HG02798 (cell line): Measurements from ENCODE around the gene STT3B.

Experiments
- ATAC-seq: cut with Tn5 transposase; IDR thresholded peaks from one replicate; pipeline ENCODE4 v1.9.1; 2021; ENCODE audit warnings: mild to moderate bottlenecking; ENCODE audit not compliant: unreplicated experiment, poor library complexity

STT3B gene

GRCh38 chr3:31634476-31634875 is 101.8 kb downstream of the STT3B start:
- ATAC-seq, result no peak

- no peak for ATAC-seq
Measured at GRCh38 chr3:31635545-31635944, 102.8 kb downstream of the STT3B start.

GRCh38 chr3:31636049-31636448 is 103.3 kb downstream of the STT3B start:
- ATAC-seq, result no peak

GRCh38 chr3:31636694-31637442 is 104.1 kb downstream of the STT3B start:
- no peak for ATAC-seq

- no peak for ATAC-seq
Measured at GRCh38 chr3:31639828-31640227, 107.1 kb downstream of the STT3B start.

GRCh38 chr3:31645256-31645655 is 112.5 kb downstream of the STT3B start:
- ATAC-seq, result no peak

GRCh38 chr3:31648286-31648968 is 115.7 kb downstream of the STT3B start:
- no peak for ATAC-seq

- ATAC-seq, result no peak
Measured at GRCh38 chr3:31652296-31652695, 119.6 kb downstream of the STT3B start.

GRCh38 chr3:31653464-31653863 is 120.7 kb downstream of the STT3B start:
- no peak for ATAC-seq

- no peak for ATAC-seq
Measured at GRCh38 chr3:31654998-31655397, 122.3 kb downstream of the STT3B start.

- ATAC-seq, result no peak
Measured at GRCh38 chr3:31659246-31659645, 126.5 kb downstream of the STT3B start.

- no peak for ATAC-seq
Measured at GRCh38 chr3:31661286-31661685, 128.6 kb downstream of the STT3B start.

- ATAC-seq, result no peak
Measured at GRCh38 chr3:31661993-31662670, 129.4 kb downstream of the STT3B start.

- no peak for ATAC-seq
Measured at GRCh38 chr3:31664031-31664430, 131.3 kb downstream of the STT3B start.

GRCh38 chr3:31667582-31667981 is 134.9 kb downstream of the STT3B start:
- ATAC-seq, result no peak

GRCh38 chr3:31668242-31668641 is 135.5 kb downstream of the STT3B start:
- no peak for ATAC-seq

- no peak for ATAC-seq
Measured at GRCh38 chr3:31670136-31670535, 137.4 kb downstream of the STT3B start.

GRCh38 chr3:31670722-31671121 is 138.0 kb downstream of the STT3B start:
- ATAC-seq, result no peak

GRCh38 chr3:31671451-31671850 is 138.7 kb downstream of the STT3B start:
- no peak for ATAC-seq

- no peak for ATAC-seq
Measured at GRCh38 chr3:31671976-31672375, 139.3 kb downstream of the STT3B start.

GRCh38 chr3:31673950-31674349 is 141.2 kb downstream of the STT3B start:
- no peak for ATAC-seq
